ENCODE results near the gene ETV6.
"Not testable (repeated sequence)": the region's sequence is repeated elsewhere in the genome, so short reads cannot be mapped to it uniquely, and the experiment has no call there.

ETV6 gene

DNA sequence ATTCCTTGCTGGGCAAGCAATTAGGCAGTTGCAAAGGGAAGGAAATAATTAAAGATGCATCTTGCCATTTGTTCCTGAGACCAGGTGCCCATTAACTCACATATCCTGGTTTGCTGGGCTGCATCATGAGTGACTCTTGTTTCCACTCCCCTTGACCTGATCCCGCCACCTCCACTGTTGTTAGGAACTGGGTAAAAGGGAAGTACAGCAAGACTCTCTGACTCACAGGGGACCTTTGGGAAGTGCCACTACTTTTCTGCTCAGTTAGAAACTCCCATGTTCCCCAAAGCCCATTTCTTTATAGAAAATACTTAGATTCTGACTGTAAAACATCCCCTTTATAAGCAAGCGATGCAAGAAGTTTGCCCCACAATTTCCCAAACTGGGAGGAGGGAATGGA lies 235.2 kb downstream of the ETV6 start:
- no peak for DNase-seq (ENCODE audit: low read depth)

DNA sequence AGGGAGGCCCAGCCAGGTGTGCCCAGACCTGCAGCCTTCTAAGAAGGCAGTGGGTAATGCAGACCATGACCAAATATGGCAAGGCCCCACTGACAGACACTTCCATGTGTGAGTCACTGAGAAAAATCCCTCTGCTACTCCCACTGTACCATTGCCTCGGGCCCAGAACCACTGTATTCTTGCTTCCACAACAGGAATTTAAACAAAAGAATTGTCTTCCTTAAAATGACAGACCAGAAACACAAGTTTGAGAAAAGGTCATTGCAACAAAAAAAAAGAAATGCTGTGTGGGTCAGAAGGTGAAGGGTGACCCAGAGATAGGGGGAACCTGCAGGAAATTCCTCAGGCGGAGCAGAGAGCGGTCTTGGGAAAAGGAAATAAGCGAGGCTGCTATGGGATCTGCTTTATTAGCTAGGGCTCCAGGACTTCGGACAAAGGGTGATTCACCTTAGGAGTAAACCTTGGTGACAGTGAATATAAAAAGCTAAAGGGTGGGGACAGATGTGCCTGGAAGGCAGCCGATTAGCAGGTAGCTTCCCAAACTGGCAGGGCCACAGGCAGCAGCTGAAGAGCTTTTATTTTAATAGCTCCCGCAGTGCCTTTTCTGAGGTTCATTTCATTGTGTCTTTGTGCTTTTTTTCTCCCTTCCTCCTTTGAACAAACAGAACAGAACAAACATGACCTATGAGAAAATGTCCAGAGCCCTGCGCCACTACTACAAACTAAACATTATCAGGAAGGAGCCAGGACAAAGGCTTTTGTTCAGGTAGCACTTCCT lies 236.0 kb downstream of the ETV6 start:
- DNase-seq (ENCODE audit: low read depth): no peak

- no peak for DNase-seq (ENCODE audit: low read depth)
Observed at GRCh38 chr12:11886339-11886738, 236.9 kb downstream of the ETV6 start.

GRCh38 chr12:11888029-11888428 lies 238.6 kb downstream of the ETV6 start:
- no peak for DNase-seq (ENCODE audit: low read depth)

- no peak for DNase-seq (ENCODE audit: low read depth)
Observed at GRCh38 chr12:11891346-11891745, 241.9 kb downstream of the ETV6 start.

DNA sequence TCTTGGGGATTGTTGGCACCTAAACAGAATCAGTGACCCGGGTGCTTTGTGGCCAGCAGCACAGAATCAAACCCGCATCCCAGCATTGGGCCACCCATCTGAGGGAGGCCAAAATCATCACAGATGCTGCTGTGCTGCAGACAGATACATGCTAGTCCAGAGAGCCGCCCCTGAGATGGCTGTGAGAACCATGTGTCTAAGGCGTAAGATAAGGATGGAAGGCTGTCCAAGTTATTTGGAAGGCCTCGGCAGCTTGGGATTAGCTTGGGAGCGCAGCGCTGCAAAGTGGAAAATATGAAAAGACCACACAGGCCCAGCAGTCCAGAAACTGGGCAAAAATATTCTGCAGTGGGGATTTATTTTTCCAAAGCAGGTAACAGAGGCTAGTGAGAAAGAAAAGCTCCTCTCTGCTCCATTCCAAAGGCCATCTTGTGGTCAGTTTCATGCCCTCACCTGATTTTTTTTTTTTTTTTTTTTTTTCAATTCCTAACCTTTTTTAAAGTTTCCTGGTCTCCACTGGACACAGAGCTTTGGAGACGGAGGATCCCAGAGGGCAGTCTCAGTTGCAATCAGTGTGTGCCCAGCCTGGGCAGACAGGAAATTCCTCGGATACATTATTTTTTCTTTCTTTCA lies 242.4 kb downstream of the ETV6 start:
- no peak for DNase-seq (ENCODE audit: low read depth)

- DNase-seq (ENCODE audit: low read depth): no peak
Observed at GRCh38 chr12:11893998-11894397, 244.5 kb downstream of the ETV6 start.

- no peak for DNase-seq (ENCODE audit: low read depth)
Observed at GRCh38 chr12:11894890-11895289, 245.4 kb downstream of the ETV6 start.

DNA sequence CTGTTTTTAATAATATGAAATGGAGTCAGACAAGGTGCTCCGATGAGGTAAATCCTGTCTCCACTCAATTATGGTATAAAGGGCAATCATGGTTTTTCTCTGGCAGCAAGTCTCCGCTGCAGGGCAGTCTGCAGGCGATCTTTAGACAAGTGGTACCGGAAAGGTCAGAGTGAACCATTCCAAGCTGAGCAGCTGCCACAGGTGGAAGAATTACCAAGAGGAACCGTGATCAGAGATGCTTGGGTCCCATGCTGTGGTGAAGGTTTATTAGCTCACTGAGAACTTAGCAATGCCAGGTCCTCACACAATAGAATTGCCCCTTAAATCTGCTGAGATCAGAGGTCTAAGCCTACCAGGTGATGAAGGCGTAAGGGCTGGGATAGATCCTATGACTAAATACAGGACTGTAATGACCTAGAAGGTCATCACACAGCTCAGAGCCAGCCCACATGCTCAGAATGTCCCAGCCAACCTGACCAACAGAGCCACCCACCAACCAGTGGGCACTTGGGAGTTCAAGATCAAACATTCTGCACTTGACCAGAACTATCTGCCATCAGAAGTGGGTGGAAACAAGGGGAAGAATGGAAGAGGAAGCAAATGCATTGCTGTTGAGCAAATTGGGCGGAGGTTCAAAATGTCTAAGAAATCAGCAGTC lies 246.1 kb downstream of the ETV6 start:
- no peak for DNase-seq (ENCODE audit: low read depth)

GRCh38 chr12:11896417-11896929 lies 247.0 kb downstream of the ETV6 start:
- no peak for DNase-seq (ENCODE audit: low read depth)

- DNase-seq (ENCODE audit: low read depth): no peak
Observed at GRCh38 chr12:11897923-11898322, 248.4 kb downstream of the ETV6 start.

- peak; percentile 41 for DNase-seq (ENCODE audit: low read depth)
Observed at GRCh38 chr12:11901701-11902524, 252.4 kb downstream of the ETV6 start.

- DNase-seq (ENCODE audit: low read depth): no peak
Observed at GRCh38 chr12:11902525-11902875, 253.0 kb downstream of the ETV6 start.

GRCh38 chr12:11904124-11904523 lies 254.7 kb downstream of the ETV6 start:
- no peak for DNase-seq (ENCODE audit: low read depth)

GRCh38 chr12:11905534-11905933 lies 256.1 kb downstream of the ETV6 start:
- no peak for DNase-seq (ENCODE audit: low read depth)

- no peak for DNase-seq (ENCODE audit: low read depth)
Observed at GRCh38 chr12:11906286-11906935, 256.9 kb downstream of the ETV6 start.

- no peak for DNase-seq (ENCODE audit: low read depth)
Observed at GRCh38 chr12:11907625-11908024, 258.2 kb downstream of the ETV6 start.

- not testable (repeated sequence) for DNase-seq (ENCODE audit: low read depth)
Observed at GRCh38 chr12:11909406-11909805, 259.9 kb downstream of the ETV6 start.

DNA sequence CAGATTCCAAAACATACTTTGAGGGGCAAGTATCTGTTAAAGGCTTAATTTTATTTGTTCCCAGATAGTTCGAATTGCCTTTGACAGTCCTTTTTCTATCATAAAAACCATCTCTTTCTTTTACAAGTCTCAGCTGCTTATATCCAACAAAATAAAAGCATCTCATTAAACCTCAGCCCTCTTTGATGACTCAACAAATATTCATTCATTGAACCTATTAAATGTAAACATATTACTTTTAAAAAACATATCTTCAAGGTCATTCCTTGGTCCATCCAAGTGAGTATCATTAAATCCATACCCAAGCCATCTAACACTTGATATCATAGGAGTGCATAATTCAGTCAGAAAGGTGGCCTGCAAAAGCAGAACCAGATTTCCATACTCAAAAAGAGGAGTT lies 266.6 kb downstream of the ETV6 start:
- DNase-seq (ENCODE audit: low read depth): no peak

- DNase-seq (ENCODE audit: low read depth): no peak
Observed at GRCh38 chr12:11916771-11917170, 267.3 kb downstream of the ETV6 start.

DNA sequence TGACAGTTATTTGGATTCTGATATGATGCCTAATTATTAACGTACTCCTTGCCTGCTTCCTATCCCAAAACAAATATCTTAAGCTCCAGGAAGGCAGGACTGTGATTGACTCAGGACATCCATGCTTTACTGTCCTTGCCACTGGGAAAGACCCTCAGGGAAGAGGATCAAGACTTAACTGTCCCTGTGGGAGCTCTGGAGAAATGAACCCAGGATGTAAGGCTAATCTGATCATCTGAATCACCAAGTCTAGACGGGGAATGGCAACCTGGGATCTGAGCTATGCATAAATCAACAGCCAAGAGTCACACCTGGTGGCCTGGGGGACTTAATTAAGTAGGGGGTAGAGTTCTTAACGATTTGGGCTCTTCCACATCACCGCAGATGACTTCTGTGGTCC lies 268.0 kb downstream of the ETV6 start:
- DNase-seq (ENCODE audit: low read depth): no peak

- no peak for DNase-seq (ENCODE audit: low read depth)
Observed at GRCh38 chr12:11920231-11920630, 270.8 kb downstream of the ETV6 start.
